Measurements from ENCODE around the gene FGFR3. TPM values are rescaled to one million over a fixed set of nuclear protein-coding genes. Genes with fewer than 3 reads are reported as not detected.

FGFR3 gene
- total and polyA plus RNA-seq, 2 donors, result 3.8 to 13.2 TPM

- no peak for DNase-seq (ENCODE audit: low read depth in 6 of 9, low spot score in 9 of 9)
- WGBS, result 91% methylated on average over 10 of the region's 10 CpGs
- H3K4me3 ChIP-seq (ENCODE audit: low read length in 2 of 2), result no peak overlapping the region
- H3K4me1 ChIP-seq (ENCODE audit: control insufficient read depth in 2 of 2, insufficient read depth in 2 of 2, low read length in 2 of 2), result peaks cover 0 to 27% of the 10 kb centered on the region in 2 donors
- peaks cover 74 to 87% of the 10 kb centered on the region in 2 donors for H3K27me3 ChIP-seq (ENCODE audit: control insufficient read depth in 2 of 2, insufficient read depth in 1 of 2, low read length in 1 of 2)
- H3K9me3 ChIP-seq (ENCODE audit: control insufficient read depth in 2 of 2, insufficient read depth in 1 of 2, low read length in 1 of 2), result peaks cover 2 to 4% of the 10 kb centered on the region in 2 donors
- no peak overlapping the region for H3K27ac ChIP-seq (ENCODE audit: low read depth in 1 of 2, low read length in 1 of 2)
- H3K36me3 ChIP-seq (ENCODE audit: control insufficient read depth in 2 of 2, insufficient read depth in 2 of 2, low read length in 1 of 2), result no peaks in the 10 kb centered on the region
Measured at GRCh38 chr4:1765409-1766072, 27.6 kb upstream of the FGFR3 start.

- DNase-seq (ENCODE audit: low read depth in 6 of 9, low spot score in 9 of 9), result no peak
- Histone ChIP-seq H3K27ac (ENCODE audit: low read depth in 1 of 2, low read length in 1 of 2) (no peak overlapping the region), H3K9me3 (ENCODE audit: control insufficient read depth in 2 of 2, insufficient read depth in 1 of 2, low read length in 1 of 2) (peaks cover 2 to 4% of the 10 kb centered on the region in 2 donors), H3K4me3 (ENCODE audit: low read length in 2 of 2) (no peak overlapping the region), H3K27me3 (ENCODE audit: control insufficient read depth in 2 of 2, insufficient read depth in 1 of 2, low read length in 1 of 2) (peaks cover 74 to 95% of the 10 kb centered on the region in 2 donors), H3K36me3 (ENCODE audit: control insufficient read depth in 2 of 2, insufficient read depth in 2 of 2, low read length in 1 of 2) (no peaks in the 10 kb centered on the region), H3K4me1 (ENCODE audit: control insufficient read depth in 2 of 2, insufficient read depth in 2 of 2, low read length in 2 of 2) (peaks cover 1 to 36% of the 10 kb centered on the region in 2 donors)
- 79% methylated on average over 41 of the region's 41 CpGs for WGBS
Measured at GRCh38 chr4:1766106-1767060, 26.7 kb upstream of the FGFR3 start.

DNA sequence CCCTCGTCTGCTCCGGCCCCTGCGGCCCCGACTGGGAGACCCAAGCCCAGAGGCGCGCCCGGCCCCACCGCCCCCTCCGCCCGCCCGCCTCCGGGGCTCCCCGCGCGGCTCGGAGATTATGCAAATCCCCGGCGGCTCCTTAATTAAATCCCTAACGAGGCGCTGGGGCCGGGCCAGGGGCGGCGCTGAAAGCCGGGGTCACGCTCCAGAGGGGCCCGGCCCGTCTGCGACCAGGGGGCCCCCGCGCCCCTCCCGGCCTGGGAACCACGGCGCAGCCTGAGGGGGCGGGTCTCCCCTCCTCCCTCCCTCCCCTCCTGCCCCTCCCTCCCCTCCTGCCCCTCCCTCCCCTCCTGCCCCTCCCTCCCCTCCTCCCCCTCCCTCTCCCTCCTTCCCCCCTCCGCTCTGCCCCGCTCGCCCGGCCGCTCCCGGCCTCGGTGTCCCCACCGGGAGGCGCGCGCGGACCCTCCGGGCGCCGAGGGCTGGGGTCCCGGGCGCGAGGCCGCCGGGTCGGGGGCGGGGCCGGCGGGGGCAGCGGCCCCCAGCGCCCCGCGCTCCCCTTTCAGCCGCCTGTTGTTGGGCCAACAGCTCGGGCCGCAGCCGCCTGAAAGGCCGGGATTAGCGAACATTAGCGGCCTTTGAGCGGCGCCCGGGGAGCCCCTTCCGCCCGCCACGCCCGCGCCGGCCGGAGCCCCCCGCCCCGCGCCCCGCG lies 25.9 kb upstream of the FGFR3 start:
- Histone ChIP-seq H3K9me3 (ENCODE audit: control insufficient read depth in 2 of 2, insufficient read depth in 1 of 2, low read length in 1 of 2) (peaks cover 2 to 4% of the 10 kb centered on the region in 2 donors), H3K27me3 (ENCODE audit: control insufficient read depth in 2 of 2, insufficient read depth in 1 of 2, low read length in 1 of 2) (peaks cover 69 to 92% of the 10 kb centered on the region in 2 donors), H3K27ac (ENCODE audit: low read depth in 1 of 2, low read length in 1 of 2) (no peak overlapping the region), H3K4me3 (ENCODE audit: low read length in 2 of 2) (peak overlapping the region in 1 of 2 donors; percentile 50), H3K4me1 (ENCODE audit: control insufficient read depth in 2 of 2, insufficient read depth in 2 of 2, low read length in 2 of 2) (peaks cover 5 to 44% of the 10 kb centered on the region in 2 donors), H3K36me3 (ENCODE audit: control insufficient read depth in 2 of 2, insufficient read depth in 2 of 2, low read length in 1 of 2) (no peaks in the 10 kb centered on the region)
- DNase-seq (ENCODE audit: low read depth in 6 of 9, low spot score in 9 of 9), result no peak
- WGBS, result 5% methylated on average over 81 of the region's 84 CpGs

GRCh38 chr4:1767770-1768366 lies 25.2 kb upstream of the FGFR3 start:
- DNase-seq (ENCODE audit: low read depth in 6 of 9, low spot score in 9 of 9), result no peak
- Histone ChIP-seq H3K27ac (ENCODE audit: low read depth in 1 of 2, low read length in 1 of 2) (no peak overlapping the region), H3K4me3 (ENCODE audit: low read length in 2 of 2) (peak overlapping the region in 1 of 2 donors; percentile 50), H3K9me3 (ENCODE audit: control insufficient read depth in 2 of 2, insufficient read depth in 1 of 2, low read length in 1 of 2) (peaks cover 0 to 4% of the 10 kb centered on the region in 2 donors), H3K36me3 (ENCODE audit: control insufficient read depth in 2 of 2, insufficient read depth in 2 of 2, low read length in 1 of 2) (no peaks in the 10 kb centered on the region), H3K27me3 (ENCODE audit: control insufficient read depth in 2 of 2, insufficient read depth in 1 of 2, low read length in 1 of 2) (peaks cover 63 to 85% of the 10 kb centered on the region in 2 donors), H3K4me1 (ENCODE audit: control insufficient read depth in 2 of 2, insufficient read depth in 2 of 2, low read length in 2 of 2) (peaks cover 5 to 51% of the 10 kb centered on the region in 2 donors)
- 31% methylated on average over 32 of the region's 32 CpGs for WGBS

- Histone ChIP-seq H3K27ac (ENCODE audit: low read depth in 1 of 2, low read length in 1 of 2) (no peak overlapping the region), H3K4me1 (ENCODE audit: control insufficient read depth in 2 of 2, insufficient read depth in 2 of 2, low read length in 2 of 2) (peaks cover 5 to 55% of the 10 kb centered on the region in 2 donors), H3K36me3 (ENCODE audit: control insufficient read depth in 2 of 2, insufficient read depth in 2 of 2, low read length in 1 of 2) (no peaks in the 10 kb centered on the region), H3K4me3 (ENCODE audit: low read length in 2 of 2) (no peak overlapping the region), H3K9me3 (ENCODE audit: control insufficient read depth in 2 of 2, insufficient read depth in 1 of 2, low read length in 1 of 2) (peaks cover 0 to 4% of the 10 kb centered on the region in 2 donors), H3K27me3 (ENCODE audit: control insufficient read depth in 2 of 2, insufficient read depth in 1 of 2, low read length in 1 of 2) (peaks cover 57 to 79% of the 10 kb centered on the region in 2 donors)
- WGBS, result 58% methylated on average over 23 of the region's 23 CpGs
- no peak for DNase-seq (ENCODE audit: low read depth in 6 of 9, low spot score in 9 of 9)
Measured at GRCh38 chr4:1768367-1769034, 24.6 kb upstream of the FGFR3 start.

DNA sequence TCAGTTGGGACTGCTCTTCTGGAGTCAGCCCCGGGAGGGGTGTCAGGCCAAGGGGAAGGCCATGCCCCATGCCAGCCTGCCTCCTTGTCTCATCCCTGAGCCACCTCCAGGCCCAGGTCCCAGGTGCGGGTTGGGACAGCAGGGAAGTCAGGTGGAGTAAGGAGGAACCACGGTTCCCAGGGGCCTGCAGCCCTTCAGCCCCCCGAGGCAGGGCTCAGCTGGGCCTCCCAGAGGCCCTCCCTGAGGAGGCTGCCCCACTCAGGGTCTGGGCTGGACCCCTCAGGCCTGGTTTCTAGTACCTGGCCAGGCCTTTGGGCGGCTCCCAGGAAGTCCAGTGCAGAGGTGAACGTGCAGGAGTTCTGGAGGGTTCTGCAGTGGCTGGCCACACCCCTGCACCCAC lies 23.4 kb upstream of the FGFR3 start:
- peaks cover 5 to 55% of the 10 kb centered on the region in 2 donors for H3K4me1 ChIP-seq (ENCODE audit: control insufficient read depth in 2 of 2, insufficient read depth in 2 of 2, low read length in 2 of 2)
- peaks cover 0 to 4% of the 10 kb centered on the region in 2 donors for H3K9me3 ChIP-seq (ENCODE audit: control insufficient read depth in 2 of 2, insufficient read depth in 1 of 2, low read length in 1 of 2)
- 89% methylated on average over 6 of the region's 6 CpGs for WGBS
- H3K36me3 ChIP-seq (ENCODE audit: control insufficient read depth in 2 of 2, insufficient read depth in 2 of 2, low read length in 1 of 2), result no peaks in the 10 kb centered on the region
- no peak for DNase-seq (ENCODE audit: low read depth in 6 of 9, low spot score in 9 of 9)
- H3K27ac ChIP-seq (ENCODE audit: low read depth in 1 of 2, low read length in 1 of 2), result no peak overlapping the region
- H3K27me3 ChIP-seq (ENCODE audit: control insufficient read depth in 2 of 2, insufficient read depth in 1 of 2, low read length in 1 of 2), result peaks cover 48 to 67% of the 10 kb centered on the region in 2 donors
- H3K4me3 ChIP-seq (ENCODE audit: low read length in 2 of 2), result no peak overlapping the region

DNA sequence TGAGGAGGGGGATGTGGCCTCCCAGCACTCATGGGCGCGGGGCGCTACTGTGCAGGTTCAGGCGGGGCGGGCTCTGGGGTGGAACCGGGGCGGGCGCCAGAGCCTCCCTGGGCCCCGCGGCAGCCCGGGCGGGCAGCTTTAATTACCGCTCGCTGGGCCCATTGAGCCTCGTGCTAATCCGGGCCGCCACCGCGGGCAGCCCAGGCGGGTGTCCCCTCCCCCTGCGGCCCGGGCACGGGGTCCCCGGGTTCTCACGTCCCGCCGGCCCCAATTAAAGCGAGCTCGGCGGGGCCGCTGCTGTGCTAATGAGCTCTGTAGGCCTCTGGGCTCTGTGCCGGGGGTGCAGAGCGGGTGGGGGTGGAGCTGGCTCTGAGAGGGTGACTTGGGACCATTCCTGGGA lies 22.8 kb upstream of the FGFR3 start:
- Histone ChIP-seq H3K9me3 (ENCODE audit: control insufficient read depth in 2 of 2, insufficient read depth in 1 of 2, low read length in 1 of 2) (peaks cover 0 to 4% of the 10 kb centered on the region in 2 donors), H3K27me3 (ENCODE audit: control insufficient read depth in 2 of 2, insufficient read depth in 1 of 2, low read length in 1 of 2) (peaks cover 42 to 62% of the 10 kb centered on the region in 2 donors), H3K4me1 (ENCODE audit: control insufficient read depth in 2 of 2, insufficient read depth in 2 of 2, low read length in 2 of 2) (peaks cover 5 to 55% of the 10 kb centered on the region in 2 donors), H3K36me3 (ENCODE audit: control insufficient read depth in 2 of 2, insufficient read depth in 2 of 2, low read length in 1 of 2) (no peaks in the 10 kb centered on the region), H3K27ac (ENCODE audit: low read depth in 1 of 2, low read length in 1 of 2) (no peak overlapping the region), H3K4me3 (ENCODE audit: low read length in 2 of 2) (no peak overlapping the region)
- DNase-seq (ENCODE audit: low read depth in 6 of 9, low spot score in 9 of 9), result no peak
- WGBS, result 84% methylated on average over 33 of the region's 33 CpGs

- peaks cover 36 to 56% of the 10 kb centered on the region in 2 donors for H3K27me3 ChIP-seq (ENCODE audit: control insufficient read depth in 2 of 2, insufficient read depth in 1 of 2, low read length in 1 of 2)
- no peak for DNase-seq (ENCODE audit: low read depth in 6 of 9, low spot score in 9 of 9)
- no peak overlapping the region for H3K27ac ChIP-seq (ENCODE audit: low read depth in 1 of 2, low read length in 1 of 2)
- no peaks in the 10 kb centered on the region for H3K36me3 ChIP-seq (ENCODE audit: control insufficient read depth in 2 of 2, insufficient read depth in 2 of 2, low read length in 1 of 2)
- 91% methylated on average over 11 of the region's 11 CpGs for WGBS
- H3K4me1 ChIP-seq (ENCODE audit: control insufficient read depth in 2 of 2, insufficient read depth in 2 of 2, low read length in 2 of 2), result peaks cover 5 to 60% of the 10 kb centered on the region in 2 donors
- H3K4me3 ChIP-seq (ENCODE audit: low read length in 2 of 2), result no peak overlapping the region
- peaks cover 0 to 7% of the 10 kb centered on the region in 2 donors for H3K9me3 ChIP-seq (ENCODE audit: control insufficient read depth in 2 of 2, insufficient read depth in 1 of 2, low read length in 1 of 2)
Measured at GRCh38 chr4:1770791-1771231, 22.3 kb upstream of the FGFR3 start.
